ENCODE results near the gene MAP7D1. TPM values are rescaled to one million over a fixed set of nuclear protein-coding genes. Genes with fewer than 3 reads are reported as not detected.

The MAP7D1 gene
- total and polyA plus RNA-seq, 2 donors (not counting 3 experiments of a cell fraction or from before 2014, with no cell fraction given) = 69.7 to 193 TPM

GRCh38 chr1:36222481-36223380 is 66.8 kb downstream of the MAP7D1 start:
- TF ChIP-seq FOS (IDR thresholded peaks at IDR 0.05; ENCODE audit: borderline replicate concordance, insufficient read depth, low read length) (no peak), EZH2 (IDR thresholded peaks at IDR 0.05; ENCODE audit: borderline replicate concordance, low read depth, low read length, severe bottlenecking) (no peak), GATA2 (IDR thresholded peaks at IDR 0.05; ENCODE audit: insufficient read depth, insufficient read length, low read depth, low read length) (no peak), POLR2A (IDR thresholded peaks at IDR 0.05; ENCODE audit: low read depth, low read length) (no peak), CTCF (IDR thresholded peaks at IDR 0.05; ENCODE audit: extremely low read depth in 1 of 2, insufficient read depth in 1 of 2, low read depth in 1 of 2, low read length in 2 of 2) (no peak), POLR2AphosphoS5 (IDR thresholded peaks at IDR 0.05; ENCODE audit: insufficient read depth, low read depth, low read length) (no peak), MAX (IDR thresholded peaks at IDR 0.05; ENCODE audit: insufficient read depth, insufficient read length) (no peak), MYC (IDR thresholded peaks at IDR 0.05; ENCODE audit: low read depth, low read length) (no peak), JUN (IDR thresholded peaks at IDR 0.05; ENCODE audit: borderline replicate concordance, insufficient read depth, insufficient read length, low read depth) (no peak)
- intact Hi-C loops (cut with micrococcal nuclease) = loop anchor here (5.0 kb wide), 1 partner anchor 1030 kb away; the partner anchor contains the start of gene SFPQ
- Histone ChIP-seq H2AFZ (ENCODE audit: low read depth, low read length) (peak overlapping the region; percentile 78), H3K4me2 (ENCODE audit: insufficient read depth, low read length) (peak overlapping the region; percentile 88), H3K9me3 (replicated peaks; ENCODE audit: control insufficient read depth, insufficient read depth, low read length) (no peaks in the 10 kb centered on the region), H3K27me3 (ENCODE audit: control insufficient read depth in 2 of 2, insufficient read depth in 2 of 2, low read length in 2 of 2) (no peaks in the 10 kb centered on the region), H3K9me1 (replicated peaks; ENCODE audit: control insufficient read depth, extremely low read depth, insufficient read depth, low read length) (no peaks in the 10 kb centered on the region), H3K9ac (replicated peaks; ENCODE audit: extremely low read depth, insufficient read depth, low read length) (peak overlapping the region; percentile 95), H3K4me1 (ENCODE audit: control insufficient read depth, extremely low read depth, insufficient read depth, low read length) (peaks cover 17% of the 10 kb centered on the region), H4K20me1 (replicated peaks; ENCODE audit: control insufficient read depth, extremely low read depth, insufficient read depth, low read length) (peaks cover 7% of the 10 kb centered on the region), H3K36me3 (ENCODE audit: control insufficient read depth in 2 of 2, extremely low read depth in 1 of 2, insufficient read depth in 2 of 2, low read length in 2 of 2) (peaks cover 2% of the 10 kb centered on the region in 2 experiments), H3K27ac (ENCODE audit: insufficient read depth, low read depth, low read length) (peak overlapping the region; percentile 87), H3K79me2 (ENCODE audit: control insufficient read depth, insufficient read depth, low read length) (peaks cover 34% of the 10 kb centered on the region), H3K4me3 (replicated peaks in 1 of 3; ENCODE audit: insufficient read depth in 1 of 3, low read depth in 1 of 3, low read length in 3 of 3) (peak overlapping the region in 1 of 3 experiments; percentile 83)
- ChIA-PET CTCF (interaction anchor here (0.7 to 2.9 kb wide), 8 partner anchors 11 to 77 kb away, joined by 3 to 17 read pairs (median 9); partner anchors contain the start of gene TRAPPC3), POLR2A (no interaction called here)
- FAIRE-seq (no peak), DNase-seq (ENCODE audit: low read depth, low spot score) (no peak)
- no TSS peak for BruUV-seq (replicated peaks)
- dilution Hi-C loops (cut with MboI; ENCODE audit: extremely low pct_ligation_motif_present, low sequenced_read_pairs) = no loop called here
